Daoy (cell line): ENCODE measurements around the gene TRIO. TPM values are rescaled to one million over a fixed set of nuclear protein-coding genes. Genes with fewer than 3 reads are reported as not detected.

Experiments
- DNase-seq: peaks from one replicate; pipeline ENCODE4 v3.0.0-alpha.2; 2015; ENCODE audit warnings: low read depth
- total RNA-seq: library from RNA; depleted of rRNA; stranded (reverse); fragments of >200 nt; shearing (Covaris generic); gene quantifications from 2 replicates; pipeline ENCODE4 v1.2.3, GENCODE V29; 2014

The TRIO gene
- total RNA-seq, 1 experiment from 2014 or later, result 112 TPM

- DNase-seq, result no peak
Observed at GRCh38 chr5:14147210-14147609, 4.1 kb downstream of the TRIO start.

- DNase-seq, result no peak
Observed at GRCh38 chr5:14148483-14148882, 5.3 kb downstream of the TRIO start.

GRCh38 chr5:14148890-14149671 lies 5.9 kb downstream of the TRIO start:
- no peak for DNase-seq

- no peak for DNase-seq
Observed at GRCh38 chr5:14149672-14150274, 6.6 kb downstream of the TRIO start.

GRCh38 chr5:14151416-14151815 lies 8.3 kb downstream of the TRIO start:
- no peak for DNase-seq

GRCh38 chr5:14153071-14153864 lies 10.1 kb downstream of the TRIO start:
- DNase-seq, result no peak

GRCh38 chr5:14153932-14154731 lies 11.0 kb downstream of the TRIO start:
- peak; percentile 88 for DNase-seq

- no peak for DNase-seq
Observed at GRCh38 chr5:14155075-14155474, 11.9 kb downstream of the TRIO start.

GRCh38 chr5:14155739-14156138 lies 12.6 kb downstream of the TRIO start:
- DNase-seq, result no peak

- DNase-seq, result no peak
Observed at GRCh38 chr5:14156290-14156649, 13.1 kb downstream of the TRIO start.

GRCh38 chr5:14156650-14157492 lies 13.7 kb downstream of the TRIO start:
- peak; percentile 95 for DNase-seq

- no peak for DNase-seq
Observed at GRCh38 chr5:14157493-14157782, 14.3 kb downstream of the TRIO start.

GRCh38 chr5:14158890-14159666 lies 15.9 kb downstream of the TRIO start:
- DNase-seq, result no peak

GRCh38 chr5:14161825-14162556 lies 18.8 kb downstream of the TRIO start:
- DNase-seq, result no peak

- no peak for DNase-seq
Observed at GRCh38 chr5:14164164-14165163, 21.3 kb downstream of the TRIO start.

- peak; percentile 92 for DNase-seq
Observed at GRCh38 chr5:14165375-14166106, 22.4 kb downstream of the TRIO start.

GRCh38 chr5:14166437-14166836 lies 23.3 kb downstream of the TRIO start:
- DNase-seq, result no peak
